Suprapubic skin (tissue), 4 donors: ENCODE results near the gene PCBD2.

Experiments
- EP300 ChIP-seq: sonication (generic); formaldehyde crosslinking; IDR thresholded peaks from one replicate; pipeline ENCODE4 v1.6.1; 2017; ENCODE audit warnings: antibody characterized with exemption
- POLR2A ChIP-seq, 2 donors: fragments of 450-650 bp; IDR thresholded peaks; one replicate each; pipeline ENCODE4 v1.6.1; 2017; ENCODE audit warnings: antibody characterized with exemption in 2 of 2, mild to moderate bottlenecking in 2 of 2, moderate library complexity in 2 of 2
- POLR2AphosphoS5 ChIP-seq, 3 donors: sonication (generic); formaldehyde crosslinking; IDR thresholded peaks; one replicate each; pipeline ENCODE4 v1.6.1; 2017; ENCODE audit warnings: antibody characterized with exemption in 3 of 3
- TF ChIP-seq, protein P1 (sequence below), 2 donors: fragments of 200-600 bp in 1 of 2; fragments of 450-650 bp in 1 of 2; sonication (generic) in 1 of 2; IDR thresholded peaks; one replicate each; pipeline ENCODE4 v1.5.1; 2016 to 2019; ENCODE audit warnings: antibody characterized with exemption in 2 of 2, mild to moderate bottlenecking in 1 of 2, moderate library complexity in 1 of 2

DNA sequence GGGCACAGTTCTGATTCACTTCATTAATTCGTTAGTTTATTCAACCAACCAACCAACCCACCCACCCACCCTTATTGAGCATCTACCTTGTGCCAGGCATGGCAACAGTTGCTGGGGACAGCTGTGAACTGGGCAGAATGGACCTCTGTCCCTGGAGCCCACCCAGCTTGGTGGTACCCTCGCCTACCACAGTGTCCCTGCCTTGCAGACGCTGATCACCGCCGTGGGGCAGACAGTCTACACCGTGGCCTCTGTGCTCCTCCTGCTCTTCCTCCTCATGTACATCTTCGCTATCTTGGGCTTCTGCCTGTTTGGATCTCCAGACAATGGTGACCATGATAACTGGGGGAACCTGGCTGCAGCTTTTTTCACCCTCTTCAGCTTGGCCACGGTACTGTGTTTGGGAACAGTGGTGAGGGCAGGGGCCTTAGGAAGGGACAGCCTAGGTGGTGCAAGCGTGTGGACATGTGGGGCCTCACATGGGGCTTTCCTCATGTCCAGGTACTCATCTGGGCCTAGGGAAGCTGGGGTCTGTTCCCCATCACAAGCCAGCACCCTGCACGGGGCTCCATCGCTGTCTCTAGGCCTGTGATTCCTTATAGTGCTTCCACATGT, 102.9 kb downstream of the PCBD2 start:
- TF ChIP-seq, protein P1, sequence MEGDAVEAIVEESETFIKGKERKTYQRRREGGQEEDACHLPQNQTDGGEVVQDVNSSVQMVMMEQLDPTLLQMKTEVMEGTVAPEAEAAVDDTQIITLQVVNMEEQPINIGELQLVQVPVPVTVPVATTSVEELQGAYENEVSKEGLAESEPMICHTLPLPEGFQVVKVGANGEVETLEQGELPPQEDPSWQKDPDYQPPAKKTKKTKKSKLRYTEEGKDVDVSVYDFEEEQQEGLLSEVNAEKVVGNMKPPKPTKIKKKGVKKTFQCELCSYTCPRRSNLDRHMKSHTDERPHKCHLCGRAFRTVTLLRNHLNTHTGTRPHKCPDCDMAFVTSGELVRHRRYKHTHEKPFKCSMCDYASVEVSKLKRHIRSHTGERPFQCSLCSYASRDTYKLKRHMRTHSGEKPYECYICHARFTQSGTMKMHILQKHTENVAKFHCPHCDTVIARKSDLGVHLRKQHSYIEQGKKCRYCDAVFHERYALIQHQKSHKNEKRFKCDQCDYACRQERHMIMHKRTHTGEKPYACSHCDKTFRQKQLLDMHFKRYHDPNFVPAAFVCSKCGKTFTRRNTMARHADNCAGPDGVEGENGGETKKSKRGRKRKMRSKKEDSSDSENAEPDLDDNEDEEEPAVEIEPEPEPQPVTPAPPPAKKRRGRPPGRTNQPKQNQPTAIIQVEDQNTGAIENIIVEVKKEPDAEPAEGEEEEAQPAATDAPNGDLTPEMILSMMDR (IDR thresholded peaks at IDR 0.05): no peak
- TF ChIP-seq POLR2AphosphoS5 (IDR thresholded peaks at IDR 0.05) (no peak), POLR2A (IDR thresholded peaks at IDR 0.05) (no peak), EP300 (no peak)
